ENCODE results near the gene PHF20. TPM values are rescaled to one million over a fixed set of nuclear protein-coding genes. Genes with fewer than 3 reads are reported as not detected.
A peak's percentile ranks its signal among the peaks of the same experiment; 100 is the strongest.

Gene PHF20
- total and polyA plus RNA-seq, 2 of the 13 experiments (the other 11 are each of a cell fraction or from before 2014, with no cell fraction given) = 22.8 to 34.1 TPM

DNA sequence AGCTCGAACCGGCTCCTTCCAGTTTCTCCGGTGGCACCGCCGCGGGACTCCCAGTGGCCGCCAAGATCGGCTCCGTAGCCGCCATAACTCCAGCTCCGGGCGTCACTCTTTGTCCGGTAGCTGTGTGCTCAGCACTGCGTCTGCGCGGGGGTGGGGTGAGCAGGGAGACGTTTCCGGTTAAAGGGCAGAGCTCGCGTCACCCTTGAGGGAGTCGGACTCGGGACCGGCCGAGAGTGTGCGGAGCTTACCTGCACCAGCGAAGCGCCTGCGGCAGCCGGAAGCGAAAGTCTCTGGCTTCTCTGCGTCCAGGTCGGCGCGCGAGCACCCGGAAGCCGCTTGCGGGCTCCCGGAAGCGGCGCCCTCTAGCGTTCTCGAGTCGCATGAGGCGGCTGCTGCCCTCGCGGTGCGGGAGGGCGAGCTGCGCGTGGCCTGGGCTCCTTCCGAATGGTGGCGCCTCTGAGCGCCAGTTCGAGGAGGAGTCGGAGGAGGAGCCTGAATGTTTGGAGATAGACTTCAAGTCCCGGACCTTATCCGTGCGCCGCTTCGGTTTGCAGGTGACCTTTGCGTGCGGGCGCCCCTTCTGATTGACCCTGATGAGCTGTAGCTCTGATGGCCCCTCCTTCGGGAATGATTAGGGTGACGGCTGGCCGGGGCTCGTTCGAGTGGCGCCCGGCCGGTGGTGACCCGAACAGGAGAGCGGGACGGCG, 182.5 kb downstream of the PHF20 start, which contains the start of gene SCAND1 (continued):
- no peak for TF ChIP-seq CEBPZ (IDR thresholded peaks at IDR 0.05; ENCODE audit: low read length)
- TF ChIP-seq HOXA3 (CRISPR knock-in tag; IDR thresholded peaks at IDR 0.05) = peak; percentile 97
- TF ChIP-seq, protein P1, sequence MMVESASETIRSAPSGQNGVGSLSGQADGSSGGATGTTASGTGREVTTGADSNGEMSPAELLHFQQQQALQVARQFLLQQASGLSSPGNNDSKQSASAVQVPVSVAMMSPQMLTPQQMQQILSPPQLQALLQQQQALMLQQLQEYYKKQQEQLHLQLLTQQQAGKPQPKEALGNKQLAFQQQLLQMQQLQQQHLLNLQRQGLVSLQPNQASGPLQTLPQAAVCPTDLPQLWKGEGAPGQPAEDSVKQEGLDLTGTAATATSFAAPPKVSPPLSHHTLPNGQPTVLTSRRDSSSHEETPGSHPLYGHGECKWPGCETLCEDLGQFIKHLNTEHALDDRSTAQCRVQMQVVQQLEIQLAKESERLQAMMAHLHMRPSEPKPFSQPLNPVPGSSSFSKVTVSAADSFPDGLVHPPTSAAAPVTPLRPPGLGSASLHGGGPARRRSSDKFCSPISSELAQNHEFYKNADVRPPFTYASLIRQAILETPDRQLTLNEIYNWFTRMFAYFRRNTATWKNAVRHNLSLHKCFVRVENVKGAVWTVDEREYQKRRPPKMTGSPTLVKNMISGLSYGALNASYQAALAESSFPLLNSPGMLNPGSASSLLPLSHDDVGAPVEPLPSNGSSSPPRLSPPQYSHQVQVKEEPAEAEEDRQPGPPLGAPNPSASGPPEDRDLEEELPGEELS (CRISPR knock-in tag; IDR thresholded peaks at IDR 0.05) = peak; percentile 76
- TF ChIP-seq, protein P2, sequence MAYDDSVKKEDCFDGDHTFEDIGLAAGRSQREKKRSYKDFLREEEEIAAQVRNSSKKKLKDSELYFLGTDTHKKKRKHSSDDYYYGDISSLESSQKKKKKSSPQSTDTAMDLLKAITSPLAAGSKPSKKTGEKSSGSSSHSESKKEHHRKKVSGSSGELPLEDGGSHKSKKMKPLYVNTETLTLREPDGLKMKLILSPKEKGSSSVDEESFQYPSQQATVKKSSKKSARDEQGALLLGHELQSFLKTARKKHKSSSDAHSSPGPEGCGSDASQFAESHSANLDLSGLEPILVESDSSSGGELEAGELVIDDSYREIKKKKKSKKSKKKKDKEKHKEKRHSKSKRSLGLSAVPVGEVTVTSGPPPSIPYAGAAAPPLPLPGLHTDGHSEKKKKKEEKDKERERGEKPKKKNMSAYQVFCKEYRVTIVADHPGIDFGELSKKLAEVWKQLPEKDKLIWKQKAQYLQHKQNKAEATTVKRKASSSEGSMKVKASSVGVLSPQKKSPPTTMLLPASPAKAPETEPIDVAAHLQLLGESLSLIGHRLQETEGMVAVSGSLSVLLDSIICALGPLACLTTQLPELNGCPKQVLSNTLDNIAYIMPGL (CRISPR knock-in tag; IDR thresholded peaks at IDR 0.05; ENCODE audit: borderline replicate concordance in 1 of 2, low read depth in 1 of 2) = peak; percentile 100
- peak; percentile 97 for TF ChIP-seq AKAP8 (CRISPR knock-in tag; IDR thresholded peaks at IDR 0.05)
- TF ChIP-seq, protein P3, sequence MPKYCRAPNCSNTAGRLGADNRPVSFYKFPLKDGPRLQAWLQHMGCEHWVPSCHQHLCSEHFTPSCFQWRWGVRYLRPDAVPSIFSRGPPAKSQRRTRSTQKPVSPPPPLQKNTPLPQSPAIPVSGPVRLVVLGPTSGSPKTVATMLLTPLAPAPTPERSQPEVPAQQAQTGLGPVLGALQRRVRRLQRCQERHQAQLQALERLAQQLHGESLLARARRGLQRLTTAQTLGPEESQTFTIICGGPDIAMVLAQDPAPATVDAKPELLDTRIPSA (CRISPR knock-in tag; IDR thresholded peaks at IDR 0.05; ENCODE audit: borderline replicate concordance) = peak; percentile 62; the same call in 1 of the 2 replicates
- peak; percentile 97 for TF ChIP-seq ZNF205 (CRISPR knock-in tag; IDR thresholded peaks at IDR 0.05)
- no peak for TF ChIP-seq ZNF296 (CRISPR knock-in tag; conservative IDR thresholded peaks at IDR 0.05)
- TF ChIP-seq, protein P4, sequence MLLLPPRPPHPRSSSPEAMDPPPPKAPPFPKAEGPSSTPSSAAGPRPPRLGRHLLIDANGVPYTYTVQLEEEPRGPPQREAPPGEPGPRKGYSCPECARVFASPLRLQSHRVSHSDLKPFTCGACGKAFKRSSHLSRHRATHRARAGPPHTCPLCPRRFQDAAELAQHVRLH (CRISPR knock-in tag; IDR thresholded peaks at IDR 0.05; ENCODE audit: borderline replicate concordance, low read depth) = peak; percentile 97
- TF ChIP-seq PAWR (CRISPR knock-in tag; IDR thresholded peaks at IDR 0.05; ENCODE audit: borderline replicate concordance) = peak; percentile 96
- peak; percentile 93 for TF ChIP-seq NRL (CRISPR knock-in tag; IDR thresholded peaks at IDR 0.05; ENCODE audit: borderline replicate concordance)
- TF ChIP-seq ZBTB49 (CRISPR knock-in tag; IDR thresholded peaks at IDR 0.05; ENCODE audit: borderline replicate concordance) = peak; percentile 86
- TF ChIP-seq SOX6 (IDR thresholded peaks at IDR 0.05) = no peak
- peak; percentile 94 for TF ChIP-seq SOX6 (CRISPR knock-in tag; IDR thresholded peaks at IDR 0.05)
- TF ChIP-seq, protein P5, sequence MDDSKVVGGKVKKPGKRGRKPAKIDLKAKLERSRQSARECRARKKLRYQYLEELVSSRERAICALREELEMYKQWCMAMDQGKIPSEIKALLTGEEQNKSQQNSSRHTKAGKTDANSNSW (CRISPR knock-in tag; IDR thresholded peaks at IDR 0.05; ENCODE audit: borderline replicate concordance) = peak; percentile 56
- peak; percentile 96 for TF ChIP-seq ZNF543 (CRISPR knock-in tag; IDR thresholded peaks at IDR 0.05)
